GM20000 (cell line): ENCODE measurements around the gene BCAR3.

Source experiments
- DNase-seq: peaks from one replicate; pipeline ENCODE4 v3.0.0; 2012; ENCODE audit warnings: low spot score
- CTCF ChIP-seq: IDR thresholded peaks from 2 replicates; pipeline ENCODE4 v1.5.1; 2012; ENCODE audit warnings: mild to moderate bottlenecking, control low read depth; ENCODE audit errors: extremely low read depth, missing control alignments

The BCAR3 gene

GRCh38 chr1:93692983-93693591 is 11.4 kb upstream of the BCAR3 start:
- DNase-seq, result peak; percentile 57

DNA sequence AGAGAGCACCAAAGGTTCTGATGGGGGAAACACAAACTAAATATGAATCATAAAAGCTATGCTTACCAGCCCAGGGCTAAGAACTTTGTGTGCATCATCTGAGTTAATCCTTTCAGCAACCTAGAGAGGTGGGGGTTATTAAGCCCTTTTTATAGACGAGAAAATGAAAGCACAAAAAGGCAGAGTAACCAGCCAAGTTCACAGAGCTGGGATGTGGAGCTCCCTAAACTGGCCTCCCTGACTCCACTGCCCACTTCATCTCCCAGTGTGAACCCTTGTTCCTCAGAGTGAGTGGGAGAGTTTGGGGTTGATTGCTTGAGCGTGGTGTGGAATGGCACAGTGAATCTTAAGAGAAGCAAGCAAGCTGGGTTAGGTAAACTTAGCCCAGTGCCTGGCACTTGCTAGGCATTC is 10.8 kb upstream of the BCAR3 start:
- DNase-seq, result no peak
- no peak for TF ChIP-seq CTCF

More at GRCh38 chr1:93692983-93693591, 11.4 kb upstream of the BCAR3 start:
- TF ChIP-seq CTCF, result no peak

- no peak for DNase-seq
Observed at GRCh38 chr1:93692026-93692425, 10.4 kb upstream of the BCAR3 start.

GRCh38 chr1:93690921-93691789 is 9.5 kb upstream of the BCAR3 start:
- DNase-seq, result no peak
- no peak for TF ChIP-seq CTCF

More at GRCh38 chr1:93692026-93692425, 10.4 kb upstream of the BCAR3 start:
- TF ChIP-seq CTCF, result no peak

DNA sequence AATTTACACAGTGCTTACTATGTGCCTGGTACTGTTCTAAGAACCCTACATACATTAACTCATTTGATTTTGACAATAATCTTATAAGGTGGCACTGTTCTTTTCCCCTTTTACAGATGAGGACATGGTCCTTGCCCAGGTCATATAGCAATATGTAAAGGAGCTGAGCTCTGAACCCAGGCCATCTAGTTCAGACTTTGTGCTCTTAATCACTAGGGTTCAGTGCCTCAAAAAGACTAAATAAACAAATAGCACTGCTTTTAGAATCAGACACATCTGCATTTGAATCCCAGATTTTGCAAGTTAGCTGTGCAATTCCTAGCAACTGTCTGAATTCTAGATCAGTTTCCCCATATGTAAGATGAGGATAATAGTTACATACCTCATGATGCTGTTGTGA is 8.7 kb upstream of the BCAR3 start:
- TF ChIP-seq CTCF, result no peak
- no peak for DNase-seq

DNA sequence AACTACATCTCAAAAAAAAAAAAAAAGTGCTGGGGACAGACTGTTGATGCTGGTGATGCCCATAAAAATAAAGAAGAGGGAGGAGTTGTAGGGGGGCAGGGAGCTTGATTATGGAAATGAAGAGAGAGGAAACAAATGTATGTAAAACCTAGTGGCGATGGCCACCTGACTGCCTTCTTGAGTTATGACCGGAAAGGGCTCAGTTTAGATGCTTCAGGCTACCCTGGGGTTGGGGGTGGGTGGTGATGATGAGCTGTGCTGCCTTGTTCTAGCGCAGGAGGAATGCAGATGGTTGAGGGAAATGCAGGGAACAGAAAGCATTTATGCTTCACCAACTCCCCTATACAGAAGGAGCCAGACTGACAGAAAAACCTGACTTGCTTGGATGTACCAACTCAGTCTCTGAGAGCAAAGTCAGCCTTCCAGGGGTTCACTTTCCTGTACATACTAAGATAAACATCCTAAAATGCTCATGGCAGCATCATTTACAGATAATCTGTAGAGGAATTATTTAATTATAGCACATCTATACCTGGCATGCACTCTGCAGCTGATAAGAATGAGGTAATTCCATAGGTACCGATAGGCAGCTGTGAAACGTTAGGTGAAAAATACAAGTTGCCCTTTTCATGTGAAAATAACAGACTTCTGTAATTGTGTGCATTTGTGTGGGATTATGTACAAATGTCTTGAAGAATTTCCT is 8.0 kb upstream of the BCAR3 start:
- no peak for TF ChIP-seq CTCF
- no peak for DNase-seq

GRCh38 chr1:93687542-93687941 is 5.9 kb upstream of the BCAR3 start:
- DNase-seq, result no peak
- no peak for TF ChIP-seq CTCF
